PC-9 (cell line): Measurements from ENCODE around the gene RAB1B. TPM values are rescaled to one million over a fixed set of nuclear protein-coding genes. Genes with fewer than 3 reads are reported as not detected.

ENCODE experiments used
- BruUV-seq: library from RNA; stranded (reverse); fragments of 400-500 nt; replicated peaks from 2 replicates; lab custom pipeline; 2021; lab: Mats Ljungman, UMichigan
- CTCF ChIA-PET: fragments of 300-600 bp; sonication (Branson Sonifier 250); formaldehyde crosslinking; loops from one replicate; lab custom pipeline; 2022; ENCODE audit warnings: antibody characterized with exemption; lab: Charles Lee
- POLR2A ChIA-PET: fragments of 300-600 bp; sonication (Branson Sonifier 250); formaldehyde crosslinking; loops from one replicate; lab custom pipeline; 2022; ENCODE audit warnings: antibody characterized with exemption; ENCODE audit not compliant: unreplicated experiment; lab: Charles Lee
- DNase-seq, 2 experiments: peaks; one replicate each; pipeline versions ENCODE4 v3.0.0 to v3.0.0-alpha.2; 2015 to 2022; ENCODE audit warnings: mixed read lengths in 1 of 2
- H2AFZ ChIP-seq: fragments of 200-600 bp; sonication (generic); 2 replicates; pipeline ENCODE4 v1.8.1; 2017; ENCODE audit warnings: antibody characterized with exemption
- H3F3A ChIP-seq: fragments of 200-600 bp; sonication (generic); 2 replicates; pipeline ENCODE4 v1.8.1; 2017; ENCODE audit warnings: antibody characterized with exemption, mild to moderate bottlenecking, low read depth; ENCODE audit not compliant: insufficient read depth
- H3K27ac ChIP-seq: fragments of 200-600 bp; sonication (generic); 2 replicates; pipeline ENCODE4 v1.6.1; 2016; ENCODE audit warnings: mixed run types
- H3K27me3 ChIP-seq: fragments of 200-600 bp; sonication (generic); 2 replicates; pipeline ENCODE4 v1.6.1; 2016; ENCODE audit warnings: low read depth, mixed run types; ENCODE audit not compliant: insufficient read depth
- H3K36me3 ChIP-seq: fragments of 200-600 bp; sonication (generic); 2 replicates; pipeline ENCODE4 v1.6.1; 2016; ENCODE audit warnings: low read depth, mixed run types
- H3K4me1 ChIP-seq: fragments of 200-600 bp; sonication (generic); replicated peaks from 2 replicates; pipeline ENCODE4 v1.6.1; 2016; ENCODE audit warnings: mixed run types; ENCODE audit not compliant: insufficient read depth
- H3K4me2 ChIP-seq: fragments of 200-600 bp; sonication (generic); 2 replicates; pipeline ENCODE4 v1.6.1; 2017; ENCODE audit warnings: mixed run types
- H3K4me3 ChIP-seq: fragments of 200-600 bp; sonication (generic); 2 replicates; pipeline ENCODE4 v1.6.1; 2016; ENCODE audit warnings: mixed run types
- H3K79me2 ChIP-seq: fragments of 200-600 bp; sonication (generic); 2 replicates; pipeline ENCODE4 v1.6.1; 2017; ENCODE audit warnings: low read depth, mixed run types
- H3K9me2 ChIP-seq: fragments of 200-600 bp; sonication (generic); 2 replicates; pipeline ENCODE4 v1.8.1; 2017; ENCODE audit warnings: mild to moderate bottlenecking; ENCODE audit not compliant: insufficient read depth
- H3K9me3 ChIP-seq: fragments of 200-600 bp; sonication (generic); 2 replicates; pipeline ENCODE4 v1.8.1; 2016; ENCODE audit warnings: low read depth; ENCODE audit not compliant: insufficient read depth
- H4K20me1 ChIP-seq: fragments of 200-600 bp; sonication (generic); 2 replicates; pipeline ENCODE4 v1.8.1; 2017; ENCODE audit not compliant: insufficient read depth
- CTCF ChIP-seq: fragments of 200-600 bp; sonication (generic); conservative IDR thresholded peaks from 2 replicates; pipeline ENCODE4 v1.6.1; 2017; ENCODE audit warnings: mixed run types, antibody characterized with exemption, mild to moderate bottlenecking, moderate library complexity
- EZH2 ChIP-seq: fragments of 200-600 bp; sonication (generic); IDR thresholded peaks from 2 replicates; pipeline ENCODE4 v1.8.0; 2017; ENCODE audit warnings: antibody characterized with exemption, low read depth
- intact Hi-C: fragments of 100-400 bp; cut with micrococcal nuclease; formaldehyde crosslinking; loops from one replicate; pipeline ENCODE4 v1.10.0; 2022; ENCODE audit not compliant: unreplicated experiment
- total RNA-seq: library from RNA; stranded (reverse); gene quantifications from 2 replicates; pipeline ENCODE4 v1.2.3, GENCODE V29; 2021

Gene RAB1B
- total RNA-seq, 1 experiment from 2014 or later: 232 TPM

GRCh38 chr11:66225066-66225465 is 43.4 kb upstream of the RAB1B start:
- intact Hi-C loops: no loop called here
- ChIA-PET POLR2A (no interaction called here), CTCF (interaction anchor here (0.5 to 0.7 kb wide), 2 partner anchors 38 to 220 kb away, joined by 3 to 6 read pairs; no protein-coding TSS in a partner anchor)
- no peak overlapping the region for H3K4me2 ChIP-seq
- H4K20me1 ChIP-seq: no peaks in the 10 kb centered on the region
- no peaks in the 10 kb centered on the region for H3K9me3 ChIP-seq
- no peak for TF ChIP-seq EZH2
- H2AFZ ChIP-seq: no peak overlapping the region
- no peaks in the 10 kb centered on the region for H3K79me2 ChIP-seq
- H3K9me2 ChIP-seq: no peaks in the 10 kb centered on the region
- H3K36me3 ChIP-seq: no peaks in the 10 kb centered on the region
- H3F3A ChIP-seq: peaks cover 7% of the 10 kb centered on the region; the same call in 1 of the 2 replicates
- H3K4me3 ChIP-seq: no peak overlapping the region
- no TSS peak for BruUV-seq
- no peaks in the 10 kb centered on the region; the same call in 1 of the 2 replicates for H3K4me1 ChIP-seq
- DNase-seq: no peak
- H3K27me3 ChIP-seq: no peaks in the 10 kb centered on the region
- no peak overlapping the region for H3K27ac ChIP-seq

GRCh38 chr11:66226101-66226500 is 42.3 kb upstream of the RAB1B start:
- no peak overlapping the region for H3K4me2 ChIP-seq
- no peaks in the 10 kb centered on the region for H3K27me3 ChIP-seq
- ChIA-PET POLR2A (interaction anchor here (0.6 kb wide), 2 partner anchors 145 to 336 kb away, joined by 3 read pairs; partner anchors contain the start of gene CCDC85B), CTCF (no interaction called here)
- H3K4me3 ChIP-seq: no peak overlapping the region
- H4K20me1 ChIP-seq: no peaks in the 10 kb centered on the region
- no peak overlapping the region for H3K27ac ChIP-seq
- BruUV-seq: no TSS peak
- peaks cover 7% of the 10 kb centered on the region; the same call in 1 of the 2 replicates for H3F3A ChIP-seq
- no peaks in the 10 kb centered on the region for H3K36me3 ChIP-seq
- H3K79me2 ChIP-seq: no peaks in the 10 kb centered on the region
- TF ChIP-seq CTCF: no peak
- no peak for TF ChIP-seq EZH2
- no peak overlapping the region for H2AFZ ChIP-seq
- H3K9me3 ChIP-seq: no peaks in the 10 kb centered on the region
- intact Hi-C loops: no loop called here
- no peaks in the 10 kb centered on the region; the same call in 1 of the 2 replicates for H3K4me1 ChIP-seq
- no peaks in the 10 kb centered on the region for H3K9me2 ChIP-seq
- DNase-seq: no peak

GRCh38 chr11:66227700-66228099 is 40.7 kb upstream of the RAB1B start:
- POLR2A ChIA-PET: no interaction called here
- CTCF ChIA-PET: interaction anchor here (0.5 kb wide), 1 partner anchor 160 kb away, joined by 3 read pairs; no protein-coding TSS in a partner anchor
- no peak overlapping the region for H3K4me3 ChIP-seq
- H3K9me2 ChIP-seq: no peaks in the 10 kb centered on the region
- H3K79me2 ChIP-seq: no peaks in the 10 kb centered on the region
- intact Hi-C loops: no loop called here
- H3K27ac ChIP-seq: no peak overlapping the region
- no peaks in the 10 kb centered on the region for H3K27me3 ChIP-seq
- BruUV-seq: no TSS peak
- TF ChIP-seq CTCF: no peak
- no peak for TF ChIP-seq EZH2
- no peaks in the 10 kb centered on the region for H3F3A ChIP-seq
- H3K36me3 ChIP-seq: no peaks in the 10 kb centered on the region
- H3K4me2 ChIP-seq: no peak overlapping the region
- no peaks in the 10 kb centered on the region for H3K4me1 ChIP-seq
- H3K9me3 ChIP-seq: no peaks in the 10 kb centered on the region
- H2AFZ ChIP-seq: no peak overlapping the region
- no peaks in the 10 kb centered on the region for H4K20me1 ChIP-seq
- DNase-seq: no peak
